ENCODE results near the gene NMNAT2.

The NMNAT2 gene

DNA sequence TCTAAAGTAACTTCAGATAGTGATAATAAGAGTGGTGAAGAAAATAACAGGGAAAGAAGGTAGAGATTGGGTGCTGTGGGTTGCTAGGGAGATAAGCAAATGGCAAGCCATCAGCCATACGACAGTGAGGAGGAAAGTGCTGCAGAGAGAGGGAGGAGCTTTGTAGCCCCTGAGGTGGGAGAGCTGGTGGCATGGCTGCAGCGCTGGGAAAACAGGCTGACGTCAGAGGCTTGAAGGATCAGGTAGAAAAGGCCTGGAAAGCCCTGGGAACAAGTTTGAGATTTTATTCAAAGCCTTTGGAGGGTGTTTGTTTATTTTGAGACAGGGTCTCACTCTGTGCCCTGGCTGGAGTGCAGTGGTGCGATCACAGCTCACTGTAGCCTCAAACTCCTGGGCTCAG, 109.5 kb downstream of the NMNAT2 start:
- no peak for DNase-seq

DNA sequence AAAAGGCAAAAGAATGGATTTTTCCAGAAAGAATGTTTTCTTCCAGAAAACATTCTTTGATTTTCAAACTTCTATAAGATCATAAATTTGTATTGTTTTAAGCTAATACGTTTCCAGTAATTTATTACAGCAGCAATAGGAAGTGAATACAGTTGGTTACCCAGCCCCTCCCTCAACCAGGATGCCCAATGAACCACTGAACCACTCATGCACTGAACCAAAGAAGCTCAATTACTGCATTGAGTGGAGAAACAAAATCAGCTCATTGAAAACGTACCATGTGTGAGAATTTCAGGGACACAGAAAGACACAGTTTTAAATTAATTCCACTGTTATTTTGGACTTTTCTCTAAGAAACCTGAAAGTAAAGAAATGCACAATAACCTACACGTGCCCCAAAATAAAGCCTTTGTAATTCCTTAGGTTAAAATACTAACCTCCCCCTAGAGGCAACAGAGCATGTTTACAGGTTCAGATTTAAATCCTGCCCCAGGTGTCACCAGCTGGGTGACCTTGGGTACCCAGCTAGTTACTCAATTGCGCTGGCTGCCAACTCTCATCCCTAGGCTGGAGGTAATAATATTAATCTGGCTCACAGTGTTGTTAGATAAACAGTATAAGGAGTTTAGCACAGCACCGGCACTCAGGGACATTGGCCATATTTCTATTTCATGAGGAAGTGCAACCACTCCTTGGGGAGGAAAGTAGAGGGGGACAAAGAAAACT, 111.7 kb downstream of the NMNAT2 start:
- no peak for DNase-seq

DNA sequence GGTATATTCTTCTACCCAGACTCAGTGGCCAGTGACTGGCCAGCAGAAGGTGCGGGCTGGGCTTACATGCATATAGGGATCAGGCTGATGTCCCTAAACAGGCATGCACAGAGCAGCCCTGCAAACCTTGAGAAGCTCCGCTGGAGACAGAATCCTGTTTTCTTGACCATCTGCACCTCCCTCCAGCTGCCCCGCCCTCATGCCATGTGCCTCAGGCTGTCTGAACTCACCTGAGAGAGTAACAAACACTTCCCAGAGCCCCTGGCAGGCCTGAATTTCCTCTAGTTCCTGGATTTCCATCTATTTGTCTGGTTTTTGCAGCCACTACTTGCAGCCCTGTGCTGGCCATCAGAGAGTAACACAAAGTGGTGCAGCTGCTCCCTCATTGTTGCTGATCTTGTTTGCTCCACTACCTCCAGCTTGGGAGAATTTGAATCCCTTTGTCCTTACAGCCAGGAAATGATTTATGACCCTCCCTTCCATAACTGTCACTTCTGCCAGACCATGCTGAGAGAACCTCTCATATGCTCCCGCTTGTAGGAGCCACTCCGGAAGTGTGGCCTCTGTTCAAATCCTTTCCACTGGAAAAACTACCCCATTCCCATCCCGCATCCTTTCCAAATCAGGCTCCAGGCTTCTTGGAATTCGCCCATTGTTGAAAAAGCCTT, 113.6 kb downstream of the NMNAT2 start:
- DNase-seq: no peak

DNA sequence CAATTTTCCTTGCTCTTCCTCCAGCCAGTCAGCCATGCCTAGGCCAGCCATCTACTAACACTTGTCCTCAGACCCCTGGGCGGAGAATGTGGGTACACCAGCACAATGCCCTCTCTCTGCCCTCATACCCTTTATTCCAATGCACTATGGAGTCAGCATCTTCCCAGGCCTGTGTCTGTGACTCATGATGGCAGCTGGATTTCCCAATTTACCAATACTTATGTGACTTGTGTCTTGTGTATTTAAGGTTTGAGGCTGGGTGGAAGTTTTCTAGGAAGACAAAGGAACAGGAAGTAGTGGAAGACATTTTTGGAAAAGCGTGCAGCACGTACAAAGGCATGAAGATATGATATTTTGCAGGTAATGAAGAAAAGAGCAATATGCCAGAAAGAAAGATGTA, 114.3 kb downstream of the NMNAT2 start:
- no peak for DNase-seq

DNA sequence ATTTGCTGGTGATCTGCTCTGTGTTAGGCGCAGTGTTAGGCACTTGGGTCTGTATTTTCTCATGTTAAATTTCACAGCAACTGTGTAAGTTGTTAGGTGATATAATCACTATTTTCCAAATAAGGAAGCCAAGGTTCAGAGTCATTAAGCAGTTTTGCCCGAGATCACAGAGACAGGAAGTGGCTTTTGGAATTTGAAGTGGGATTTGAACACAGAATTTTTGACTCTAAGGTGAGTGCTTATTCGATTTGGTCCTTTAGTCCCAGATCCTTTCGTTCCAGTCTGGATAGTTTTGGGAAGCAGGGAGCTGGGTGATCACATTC, 114.9 kb downstream of the NMNAT2 start:
- DNase-seq: no peak

DNA sequence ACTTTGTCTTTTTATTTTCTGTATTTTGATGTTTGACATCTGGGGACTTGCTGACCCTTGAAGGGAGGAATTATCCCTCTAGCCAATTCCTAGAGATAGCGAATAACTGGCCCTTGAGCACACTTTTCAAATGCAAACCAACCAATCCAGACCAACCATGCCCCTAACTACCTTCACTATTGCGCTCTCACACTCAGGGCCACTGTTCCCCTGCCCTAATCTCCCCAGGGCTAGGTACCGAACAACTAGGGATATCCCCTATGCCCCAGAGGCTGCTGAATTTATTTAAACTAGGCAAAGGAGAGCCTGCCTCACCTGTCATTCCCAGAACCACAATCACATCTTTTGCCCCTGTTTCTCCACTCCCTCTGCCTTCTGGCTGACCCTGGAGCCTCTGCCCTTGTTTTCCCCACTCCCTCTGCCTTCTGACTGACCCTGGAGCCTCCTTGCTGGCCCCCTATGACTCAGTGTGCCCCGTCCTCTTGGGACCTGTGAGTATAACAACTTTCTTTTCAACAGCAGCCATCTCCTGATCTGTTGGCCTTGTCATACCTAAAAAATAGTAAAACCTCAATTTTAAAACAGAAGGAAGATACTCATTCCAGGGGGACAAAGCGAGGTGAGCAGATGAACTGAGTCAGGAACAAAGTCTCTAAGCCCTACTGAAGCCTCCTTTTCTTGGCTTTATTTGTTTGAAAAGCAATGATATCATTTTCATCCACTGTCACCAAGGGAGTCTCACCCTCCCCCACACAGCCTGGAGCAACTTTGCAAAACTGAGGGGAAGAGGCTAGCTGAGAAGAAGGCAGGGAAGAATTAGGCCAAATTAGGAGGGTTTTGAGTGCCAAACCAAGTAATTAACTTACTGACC, 115.5 kb downstream of the NMNAT2 start:
- DNase-seq: no peak

DNA sequence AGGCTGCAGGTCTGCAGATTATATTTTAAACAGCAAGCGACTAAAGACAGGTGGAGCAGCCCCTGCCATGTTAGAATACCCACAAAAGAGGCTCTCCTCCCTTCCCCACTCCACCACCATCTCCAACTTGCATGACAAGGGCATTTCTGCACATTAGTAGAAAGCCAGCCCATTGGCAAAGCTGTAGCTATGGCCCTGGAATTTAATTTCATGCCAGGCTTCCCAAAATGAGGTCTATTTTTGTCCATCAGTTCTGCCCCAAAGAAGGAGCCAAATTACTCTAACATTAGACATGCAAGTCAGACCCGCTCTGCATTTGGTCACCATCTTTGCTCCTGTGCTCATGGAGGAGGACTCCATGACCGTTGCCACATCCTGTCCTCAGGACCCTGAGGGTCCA, 116.9 kb downstream of the NMNAT2 start:
- no peak for DNase-seq

DNA sequence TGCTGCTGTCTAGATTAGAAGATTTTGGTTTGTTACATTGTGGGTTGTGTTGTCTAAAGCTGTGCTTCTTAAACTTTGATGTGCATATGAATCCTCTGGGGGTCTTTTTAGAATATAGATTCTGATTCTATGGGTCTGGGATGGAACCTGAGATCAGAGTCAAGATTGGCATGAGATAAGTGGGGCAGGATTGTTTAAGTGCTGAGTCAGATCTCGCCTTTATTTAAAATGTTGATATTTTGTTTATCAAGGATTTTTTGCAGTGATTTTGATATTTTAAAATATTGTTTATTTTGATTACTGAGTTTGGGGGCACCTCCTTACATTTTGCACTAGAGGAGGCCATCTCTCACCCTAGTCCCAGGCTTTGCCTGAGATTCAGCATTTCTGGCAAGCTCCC, 117.4 kb downstream of the NMNAT2 start:
- DNase-seq: no peak

DNA sequence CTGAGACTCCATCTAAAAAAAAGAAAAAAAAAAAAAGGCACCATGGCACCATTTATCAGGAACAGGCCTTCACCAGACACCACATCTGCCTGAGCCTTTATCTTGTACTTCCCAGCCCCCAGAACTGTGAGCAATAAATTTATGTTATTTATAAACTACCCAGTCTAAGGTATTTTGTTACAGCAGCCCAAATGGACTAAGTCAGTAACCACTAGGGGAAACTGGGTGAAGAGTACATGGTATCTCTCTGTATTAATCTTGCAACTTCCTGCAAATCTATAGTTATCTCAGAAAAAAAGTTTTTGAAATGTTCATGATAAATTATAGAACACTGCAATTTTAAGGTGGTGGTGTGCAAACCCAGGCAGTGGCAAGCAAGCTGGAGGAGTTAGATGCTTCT, 117.8 kb downstream of the NMNAT2 start:
- DNase-seq: no peak

DNA sequence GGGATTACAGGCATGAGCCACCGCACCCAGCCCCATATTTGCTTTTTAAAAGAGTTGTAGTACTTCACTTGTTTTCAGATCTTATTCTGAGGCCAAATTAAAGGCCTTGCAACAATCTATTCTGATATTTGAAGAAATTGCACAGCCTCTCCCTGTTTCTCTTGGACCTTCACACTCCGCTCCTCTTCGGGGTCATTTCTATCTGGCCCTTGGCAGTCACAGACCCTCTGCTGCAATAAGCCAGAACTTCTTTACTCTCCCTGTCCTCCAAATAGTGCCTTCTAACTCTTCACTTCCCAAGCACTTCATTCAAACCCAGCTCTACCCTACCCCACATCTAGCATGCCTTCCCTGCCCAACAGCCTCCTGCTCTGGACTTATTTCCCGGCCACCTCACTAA, 121.4 kb downstream of the NMNAT2 start:
- no peak for DNase-seq

DNA sequence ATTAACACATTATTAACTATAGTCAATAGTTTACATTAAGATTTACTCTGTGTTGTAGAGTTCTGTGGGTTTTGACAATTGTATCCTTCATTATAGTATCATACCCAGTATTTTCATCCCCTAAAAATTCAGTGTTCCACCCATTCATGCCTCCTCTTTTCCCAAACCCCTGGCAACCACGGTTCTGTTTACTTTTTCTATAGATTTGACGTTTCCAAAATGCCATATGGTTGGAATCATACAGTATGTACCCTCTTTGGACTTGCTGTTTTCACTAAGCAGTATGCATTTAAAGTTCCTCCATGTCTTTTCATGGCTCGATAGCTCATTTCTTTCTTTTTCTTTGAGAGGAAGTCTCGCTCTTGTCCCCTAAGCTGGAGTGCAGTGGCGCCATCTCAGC, 122.7 kb downstream of the NMNAT2 start:
- no peak for DNase-seq

DNA sequence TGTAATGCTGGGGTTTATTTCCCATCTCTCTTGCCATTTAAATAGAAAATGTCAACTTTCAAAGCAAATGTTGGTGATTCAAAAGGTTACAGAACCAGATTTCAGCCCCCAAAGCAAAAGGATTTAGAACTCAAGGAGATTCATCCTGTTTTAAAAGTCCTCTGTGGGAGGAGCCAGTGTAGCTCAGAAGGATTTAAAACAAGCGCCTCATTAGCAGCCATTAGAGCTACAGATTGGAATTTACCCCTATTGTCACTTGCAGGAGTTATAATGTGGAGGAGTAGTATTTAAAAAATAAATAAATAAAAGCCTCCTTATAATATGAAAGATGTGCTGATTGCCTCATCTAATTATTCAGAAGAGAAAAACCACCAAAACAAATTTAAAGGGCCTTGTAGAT, 124.3 kb downstream of the NMNAT2 start:
- no peak for DNase-seq

DNA sequence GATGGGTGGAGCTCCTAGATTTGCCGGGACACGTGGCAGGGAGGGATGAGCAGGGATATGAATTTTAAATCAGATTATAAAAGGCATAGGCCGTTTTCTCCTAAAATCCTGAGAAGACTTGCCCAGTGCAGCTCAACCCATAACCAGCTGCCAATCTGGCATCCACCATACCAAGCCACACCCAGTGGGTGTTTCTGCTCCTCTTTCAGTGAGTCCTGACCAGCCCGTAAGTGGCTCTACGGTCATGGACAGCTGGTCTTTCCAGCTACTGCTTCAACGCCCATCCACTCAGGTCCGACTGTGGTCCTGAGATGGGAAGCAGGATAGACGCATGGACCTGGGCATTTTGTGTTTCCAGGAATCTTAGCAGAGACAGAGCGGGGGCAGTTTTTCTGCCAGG, 124.9 kb downstream of the NMNAT2 start:
- DNase-seq: no peak

DNA sequence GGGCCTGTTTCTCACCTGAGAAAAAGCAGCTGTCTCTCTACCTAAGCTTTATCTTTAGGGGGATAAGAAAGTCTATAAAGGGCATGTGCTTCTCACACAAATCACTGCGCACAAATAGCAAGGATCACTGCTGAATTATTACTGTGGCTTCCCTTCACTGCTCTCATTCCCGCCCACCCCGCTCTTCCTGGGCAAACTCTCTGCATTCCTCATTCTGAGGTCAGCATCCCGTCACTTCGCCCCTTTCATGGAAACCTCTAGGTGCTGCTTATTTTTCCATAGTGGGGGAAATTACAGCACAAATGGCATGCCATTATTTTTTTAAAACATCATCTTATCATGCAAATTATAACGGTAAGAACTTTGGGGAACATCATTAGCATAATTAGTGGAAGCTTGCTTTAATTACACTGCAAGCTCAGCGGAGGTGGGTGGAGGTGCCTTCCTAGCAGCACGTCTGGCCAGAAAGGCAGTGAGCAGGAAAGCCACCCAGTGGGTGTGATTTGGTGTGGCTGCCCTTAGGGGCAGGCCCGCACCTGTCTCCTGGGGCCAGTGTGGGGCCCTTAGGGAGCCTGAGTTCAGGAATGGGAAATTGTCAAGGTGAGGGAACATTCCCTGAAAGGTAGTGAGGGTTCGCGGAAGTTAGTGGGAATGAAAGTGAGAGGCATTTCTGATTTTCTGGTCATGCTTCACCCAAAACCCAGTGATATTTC, 126.2 kb downstream of the NMNAT2 start:
- DNase-seq: no peak

DNA sequence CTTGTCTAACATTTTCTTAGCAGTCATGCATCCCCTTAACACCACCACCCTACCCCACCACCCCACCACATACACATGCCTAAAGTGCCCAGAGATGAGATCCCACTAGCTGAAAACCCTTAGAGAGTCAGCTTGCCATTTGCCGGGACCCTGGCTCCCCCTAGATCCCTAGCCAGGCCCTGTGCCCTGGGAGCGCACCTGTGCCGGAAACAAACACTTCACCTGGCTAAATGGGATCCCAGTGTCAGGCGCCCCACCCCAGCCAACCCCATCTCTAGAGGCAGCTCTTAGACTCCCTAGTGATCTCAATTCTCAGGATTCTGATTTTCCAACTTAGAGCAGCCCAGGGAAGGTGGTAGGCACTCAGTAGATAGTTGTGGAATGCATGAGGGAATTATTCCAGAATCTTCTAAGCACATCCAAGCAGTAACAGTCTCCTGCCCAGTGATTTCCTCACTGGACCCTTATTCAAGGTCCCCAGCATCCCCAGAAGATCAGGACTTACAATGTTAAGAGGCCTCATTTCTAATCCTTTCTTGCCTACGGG, 126.9 kb downstream of the NMNAT2 start:
- no peak for DNase-seq

DNA sequence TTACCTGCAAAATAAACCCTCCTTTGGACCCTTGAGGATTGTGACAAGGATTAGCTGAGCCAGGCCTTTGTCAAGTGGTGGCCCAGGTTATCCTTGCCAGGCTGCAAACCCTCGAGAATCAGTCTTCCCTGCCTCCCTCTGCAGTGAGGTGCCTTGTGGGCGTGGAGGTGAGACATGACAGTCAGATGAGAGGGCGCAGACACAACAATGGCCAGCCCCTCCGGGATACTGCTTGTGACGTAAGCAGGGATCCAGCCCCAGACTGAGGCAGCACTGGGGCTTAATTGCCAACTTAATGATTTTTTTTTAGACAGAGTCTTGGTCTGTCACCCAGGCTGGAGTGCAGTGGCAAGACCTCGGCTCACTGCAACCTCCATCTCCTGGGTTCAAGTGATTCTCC, 127.6 kb downstream of the NMNAT2 start:
- DNase-seq: no peak

DNA sequence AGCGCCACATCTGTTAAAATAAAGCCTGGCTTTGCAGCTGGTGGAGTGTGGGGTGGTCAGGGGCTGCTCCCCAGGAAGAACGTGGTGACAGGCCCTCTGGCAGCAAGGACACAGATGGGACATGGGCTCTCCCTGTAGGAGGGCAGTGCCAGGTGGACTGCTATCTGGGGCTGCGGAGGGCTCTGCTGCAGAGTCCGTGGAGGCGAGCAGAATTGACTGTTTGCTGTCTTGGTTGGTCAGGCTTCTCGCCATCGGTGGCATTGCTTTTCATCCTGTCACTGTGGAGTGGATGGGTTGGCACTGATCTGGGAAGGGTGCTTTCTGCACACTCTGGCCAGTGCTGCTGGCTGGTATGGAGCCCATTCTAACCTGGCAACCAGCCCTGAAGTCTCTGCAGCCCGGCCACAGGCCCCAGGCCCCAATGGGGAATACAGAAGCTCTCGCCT, 129.1 kb downstream of the NMNAT2 start:
- DNase-seq: no peak

DNA sequence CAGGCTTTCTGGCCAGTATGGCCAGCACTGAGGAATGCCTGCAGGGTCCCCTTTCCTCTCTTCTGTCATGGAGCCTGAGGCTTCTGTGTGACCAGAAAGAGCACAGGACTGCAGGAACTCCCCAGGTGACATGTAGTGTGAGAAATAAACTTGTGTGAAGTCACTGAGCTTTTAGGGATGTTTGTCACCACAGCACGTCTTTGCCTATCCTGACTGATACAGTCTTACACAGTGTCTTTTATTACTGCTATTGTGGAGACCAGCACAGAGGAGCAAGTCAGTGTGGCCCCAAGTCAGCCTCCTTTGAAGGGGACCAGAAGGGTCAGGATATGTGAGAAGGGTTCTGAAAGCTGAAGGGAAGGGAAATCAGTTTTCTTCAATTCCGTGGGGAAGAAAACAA, 129.6 kb downstream of the NMNAT2 start:
- no peak for DNase-seq

DNA sequence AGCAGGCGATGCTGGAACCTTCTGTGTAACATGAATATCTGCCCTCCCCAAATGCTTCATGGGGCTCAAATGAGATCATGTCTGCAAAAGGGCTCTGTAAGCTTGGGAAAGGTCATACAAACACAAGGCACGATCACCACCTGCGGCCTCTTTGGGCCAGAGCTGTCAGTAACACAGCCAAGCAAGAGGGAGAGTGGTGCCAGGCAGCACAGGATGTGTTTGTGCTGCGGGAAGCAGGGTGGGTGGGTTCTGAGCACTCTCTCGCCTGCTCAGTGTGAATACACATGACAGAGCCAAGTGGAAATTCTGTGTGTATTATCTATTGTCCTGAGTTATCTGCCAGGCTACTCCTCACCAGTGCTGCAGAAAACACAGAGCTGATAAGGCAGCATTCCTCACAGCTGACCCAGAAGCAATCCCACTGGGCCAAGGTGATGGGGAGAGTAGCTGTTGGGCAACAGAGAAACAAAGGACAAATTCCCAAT, 130.9 kb downstream of the NMNAT2 start:
- DNase-seq: no peak

DNA sequence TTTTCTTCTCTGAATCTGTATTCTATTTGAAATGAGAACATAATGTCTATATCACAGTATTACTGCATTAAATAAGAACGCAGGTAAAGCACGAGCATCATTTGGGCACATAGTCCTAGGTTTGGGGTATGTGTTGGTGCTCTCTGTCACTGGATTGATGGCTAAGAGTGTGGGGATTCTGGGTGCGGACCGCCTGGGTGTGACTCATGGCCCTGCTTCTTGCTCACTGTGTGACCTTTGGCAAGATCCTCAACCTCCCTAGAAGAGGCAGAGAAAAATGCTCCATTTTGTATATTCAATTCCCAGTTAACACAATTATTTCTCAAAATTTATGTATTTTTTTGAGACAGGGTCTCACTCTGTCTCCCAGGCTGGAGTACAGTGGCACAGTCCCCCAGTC, 132.4 kb downstream of the NMNAT2 start:
- DNase-seq: no peak

DNA sequence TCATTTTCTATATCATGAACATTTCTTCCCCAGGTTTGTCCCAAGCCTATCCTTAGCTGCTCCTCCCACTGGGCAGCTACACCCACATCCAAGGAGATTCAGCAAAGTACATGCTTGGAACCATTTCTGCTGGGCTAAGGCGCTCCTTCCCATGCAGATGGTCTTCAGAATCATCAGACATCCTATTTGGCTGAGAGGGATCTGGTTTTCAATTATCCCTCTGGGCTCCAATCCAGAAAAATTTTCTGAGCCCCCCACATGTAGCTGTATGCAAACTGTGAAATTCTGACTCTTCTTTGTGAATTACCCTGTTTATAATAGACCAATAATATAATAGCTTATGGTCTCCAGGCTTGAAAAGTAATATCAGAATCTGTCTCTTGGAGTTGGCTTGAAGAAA, 132.9 kb downstream of the NMNAT2 start:
- no peak for DNase-seq

DNA sequence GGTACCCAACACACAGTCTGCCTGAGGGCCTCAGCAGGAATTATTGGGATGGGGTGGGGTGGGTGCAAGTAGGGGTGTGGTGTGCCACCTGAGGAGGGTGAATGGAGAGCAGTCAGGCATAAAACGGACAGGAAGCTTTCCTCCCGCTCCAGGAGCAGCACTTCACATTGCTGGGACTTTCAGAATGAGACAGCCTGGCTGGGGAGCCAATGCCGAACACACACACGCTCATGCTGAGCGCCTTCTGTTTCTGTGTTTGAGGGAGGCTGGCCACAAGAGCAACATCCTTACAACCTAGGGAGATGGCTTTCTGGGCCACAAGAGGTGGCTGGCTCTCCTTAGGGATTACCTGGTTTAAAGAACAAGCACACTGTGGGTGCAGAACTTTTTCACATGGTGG, 134.1 kb downstream of the NMNAT2 start:
- DNase-seq: no peak

DNA sequence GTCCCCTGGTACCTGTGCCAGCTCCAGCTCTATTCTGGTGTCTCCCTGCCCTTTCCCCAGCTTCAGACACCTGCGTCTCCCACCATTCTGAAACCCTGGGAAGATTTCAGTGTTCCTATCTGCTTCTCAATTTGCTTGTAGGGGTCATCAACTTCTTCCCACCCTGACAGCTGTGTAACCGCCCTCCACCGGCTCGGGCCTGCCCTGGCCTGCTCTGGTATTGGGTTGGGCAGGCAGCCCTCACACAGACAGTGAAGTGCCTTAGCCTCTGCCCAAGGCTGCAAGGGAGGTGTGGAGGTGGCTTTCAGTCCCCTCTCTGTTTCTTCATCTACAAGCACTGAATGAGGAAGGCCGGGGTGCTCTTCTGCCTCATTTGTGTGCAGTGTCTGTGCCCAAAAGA, 134.9 kb downstream of the NMNAT2 start:
- DNase-seq: no peak

Measured in AML-193 (cell line).